GM19043 (cell line): ENCODE measurements around the gene SOX18.
"Not testable (repeated sequence)": the region's sequence is repeated elsewhere in the genome, so short reads cannot be mapped to it uniquely, and the experiment has no call there.

Experiments used
- ATAC-seq: cut with Tn5 transposase; IDR thresholded peaks from one replicate; pipeline ENCODE4 v1.9.1; 2021; ENCODE audit warnings: low read depth; ENCODE audit not compliant: unreplicated experiment

Gene SOX18

GRCh38 chr20:64025101-64025825 is 24.2 kb downstream of the SOX18 start:
- ATAC-seq, result no peak

GRCh38 chr20:64024141-64024990 is 25.1 kb downstream of the SOX18 start:
- ATAC-seq, result no peak

GRCh38 chr20:64023361-64024140 is 25.9 kb downstream of the SOX18 start:
- no peak for ATAC-seq

GRCh38 chr20:64022671-64023360 is 26.6 kb downstream of the SOX18 start:
- ATAC-seq, result no peak

GRCh38 chr20:64021124-64021975 is 28.1 kb downstream of the SOX18 start:
- no peak for ATAC-seq

GRCh38 chr20:64015635-64016034 is 33.8 kb downstream of the SOX18 start:
- no peak for ATAC-seq

- ATAC-seq, result not testable (repeated sequence)
These were observed 36.9 kb downstream of the SOX18 start for GRCh38 chr20:64012385-64013154.

GRCh38 chr20:64011366-64011779 is 38.1 kb downstream of the SOX18 start:
- no peak for ATAC-seq

- no peak for ATAC-seq
These were observed 38.7 kb downstream of the SOX18 start for GRCh38 chr20:64010711-64011237.

- no peak for ATAC-seq
These were observed 39.5 kb downstream of the SOX18 start for GRCh38 chr20:64009811-64010387.

GRCh38 chr20:64006902-64007301 is 42.5 kb downstream of the SOX18 start:
- no peak for ATAC-seq

- ATAC-seq, result no peak
These were observed 42.9 kb downstream of the SOX18 start for GRCh38 chr20:64006490-64006889.

- no peak for ATAC-seq
These were observed 44.0 kb downstream of the SOX18 start for GRCh38 chr20:64005394-64005793.

GRCh38 chr20:64003960-64004725 is 45.3 kb downstream of the SOX18 start:
- no peak for ATAC-seq

- ATAC-seq, result no peak
These were observed 47.8 kb downstream of the SOX18 start for GRCh38 chr20:64001607-64002011.

GRCh38 chr20:64000906-64001305 is 48.5 kb downstream of the SOX18 start:
- no peak for ATAC-seq
